Measurements from ENCODE around the gene TAL2. TPM values are rescaled to one million over a fixed set of nuclear protein-coding genes. Genes with fewer than 3 reads are reported as not detected.
A peak's percentile ranks its signal among the peaks of the same experiment; 100 is the strongest.

TAL2 gene
- total and polyA plus RNA-seq, 8 donors = 0.38 to 0.47 TPM; not detected in 6

GRCh38 chr9:105636331-105636730 is 25.9 kb upstream of the TAL2 start:
- DNase-seq = no peak
- Histone ChIP-seq H3K9me3 (no peaks in the 10 kb centered on the region), H3K4me3 (no peak overlapping the region), H3K27ac (no peak overlapping the region), H3K36me3 (no peaks in the 10 kb centered on the region), H3K27me3 (no peaks in the 10 kb centered on the region), H3K4me1 (no peaks in the 10 kb centered on the region)
- no peak for FAIRE-seq
- WGBS, 2 donors = 91 to 97% methylated on average over 1 of the region's 1 CpG
- no peak for ATAC-seq
- TF ChIP-seq CTCF (IDR thresholded peaks at IDR 0.05) = no peak
- intact Hi-C loops (cut with DNase I) = no loop called here

GRCh38 chr9:105637787-105638395 is 24.4 kb upstream of the TAL2 start:
- Histone ChIP-seq H3K27me3 (no peaks in the 10 kb centered on the region), H3K4me3 (no peak overlapping the region), H3K36me3 (no peaks in the 10 kb centered on the region), H3K27ac (no peak overlapping the region), H3K9me3 (no peaks in the 10 kb centered on the region), H3K4me1 (no peaks in the 10 kb centered on the region)
- WGBS, 2 donors = 98% methylated on average over 4 of the region's 4 CpGs
- TF ChIP-seq CTCF (IDR thresholded peaks at IDR 0.05) = peak in 1 of 4 donors; percentile 32
- no peak for FAIRE-seq
- no peak for ATAC-seq
- no peak for DNase-seq
- intact Hi-C loops (cut with DNase I) = no loop called here

GRCh38 chr9:105639936-105640335 is 22.3 kb upstream of the TAL2 start:
- H3K4me3 ChIP-seq = no peak overlapping the region
- no peaks in the 10 kb centered on the region for H3K27me3 ChIP-seq
- no peak overlapping the region for H3K27ac ChIP-seq
- no peak for TF ChIP-seq CTCF (IDR thresholded peaks at IDR 0.05)
- ATAC-seq = no peak
- H3K4me1 ChIP-seq = no peaks in the 10 kb centered on the region
- no peaks in the 10 kb centered on the region for H3K36me3 ChIP-seq
- no peak for DNase-seq
- intact Hi-C loops (cut with DNase I) = no loop called here
- FAIRE-seq = no peak
- H3K9me3 ChIP-seq = no peaks in the 10 kb centered on the region

- DNase-seq (no peak), FAIRE-seq (no peak), ATAC-seq (no peak)
- no peaks in the 10 kb centered on the region for H3K36me3 ChIP-seq
- intact Hi-C loops (cut with DNase I) = no loop called here
- TF ChIP-seq CTCF (IDR thresholded peaks at IDR 0.05) = no peak
- H3K9me3 ChIP-seq = no peaks in the 10 kb centered on the region
- H3K4me3 ChIP-seq = no peak overlapping the region
- no peak overlapping the region for H3K27ac ChIP-seq
- H3K4me1 ChIP-seq = no peaks in the 10 kb centered on the region
- H3K27me3 ChIP-seq = no peaks in the 10 kb centered on the region
Measured at GRCh38 chr9:105643795-105644194, 18.5 kb upstream of the TAL2 start.

GRCh38 chr9:105646879-105647594 is 15.2 kb upstream of the TAL2 start:
- Histone ChIP-seq H3K4me3 (no peak overlapping the region), H3K27ac (no peak overlapping the region), H3K27me3 (no peaks in the 10 kb centered on the region), H3K9me3 (no peaks in the 10 kb centered on the region), H3K36me3 (no peaks in the 10 kb centered on the region), H3K4me1 (no peaks in the 10 kb centered on the region)
- no peak for DNase-seq
- ATAC-seq = no peak
- FAIRE-seq = no peak
- TF ChIP-seq CTCF (IDR thresholded peaks at IDR 0.05) = no peak
- intact Hi-C loops (cut with DNase I) = no loop called here
- 88% methylated on average over 7 of the region's 7 CpGs for WGBS, 2 donors

Data from pancreas (tissue), 10 donors.